Astrocyte (in vitro differentiated cells and primary cell): ENCODE measurements around the gene CRAT. TPM values are rescaled to one million over a fixed set of nuclear protein-coding genes. Genes with fewer than 3 reads are reported as not detected.

Experiments used
- DNase-seq: peaks from one replicate; pipeline ENCODE4 v3.0.0-alpha.2; 2010; ENCODE audit warnings: low read depth
- FAIRE-seq: peaks from 2 replicates; lab custom pipeline; 2011; peaks lifted over from hg19 to GRCh38; lab: Jason Lieb, UNC
- H2AFZ ChIP-seq: 2 replicates; pipeline ENCODE4 v1.6.0; 2012; ENCODE audit warnings: low read depth, low read length, inconsistent platforms
- H3K27ac ChIP-seq: 2 replicates; pipeline ENCODE4 v1.5.1; 2011; ENCODE audit warnings: low read depth, low read length, inconsistent platforms
- H3K27me3 ChIP-seq: 2 replicates; pipeline ENCODE4 v1.6.0; 2011; ENCODE audit warnings: low read length, inconsistent platforms; ENCODE audit not compliant: insufficient read depth
- H3K36me3 ChIP-seq: 2 replicates; pipeline ENCODE4 v1.5.1; 2011; ENCODE audit warnings: low read length, inconsistent platforms; ENCODE audit not compliant: insufficient read depth
- H3K4me1 ChIP-seq: 2 replicates; pipeline ENCODE4 v1.5.1; 2011; ENCODE audit warnings: low read length, inconsistent platforms; ENCODE audit not compliant: insufficient read depth
- H3K4me2 ChIP-seq: 2 replicates; pipeline ENCODE4 v1.6.0; 2012; ENCODE audit warnings: low read length, inconsistent platforms
- H3K4me3 ChIP-seq: 2 replicates; pipeline ENCODE4 v1.5.1; 2011; ENCODE audit warnings: low read depth, mild to moderate bottlenecking, low read length, inconsistent platforms; ENCODE audit not compliant: insufficient read depth
- H3K79me2 ChIP-seq: 2 replicates; pipeline ENCODE4 v1.6.0; 2012; ENCODE audit warnings: mild to moderate bottlenecking, low read length, inconsistent platforms; ENCODE audit not compliant: insufficient read depth
- H3K9ac ChIP-seq: 2 replicates; pipeline ENCODE4 v1.6.0; 2012; ENCODE audit warnings: mild to moderate bottlenecking, low read length, inconsistent platforms
- H3K9me3 ChIP-seq: 2 replicates; pipeline ENCODE4 v1.5.1; 2012; ENCODE audit warnings: low read depth, mild to moderate bottlenecking, low read length, inconsistent platforms; ENCODE audit not compliant: insufficient read depth
- H4K20me1 ChIP-seq: 2 replicates; pipeline ENCODE4 v1.6.0; 2012; ENCODE audit warnings: low read length, inconsistent platforms; ENCODE audit not compliant: insufficient read depth
- H3K27ac Mint-ChIP-seq: one replicate; pipeline ENCODE4 v1.8.0; 2021; ENCODE audit warnings: mild to moderate bottlenecking, mixed read lengths; ENCODE audit not compliant: unreplicated experiment
- H3K27me3 Mint-ChIP-seq: one replicate; pipeline ENCODE4 v1.8.0; 2021; ENCODE audit warnings: low read depth, mixed read lengths; ENCODE audit not compliant: unreplicated experiment
- H3K36me3 Mint-ChIP-seq: one replicate; pipeline ENCODE4 v1.8.0; 2021; ENCODE audit warnings: low read depth, mixed read lengths; ENCODE audit not compliant: unreplicated experiment
- H3K4me1 Mint-ChIP-seq: one replicate; pipeline ENCODE4 v1.8.0; 2021; ENCODE audit warnings: low read depth, mixed read lengths; ENCODE audit not compliant: unreplicated experiment
- H3K4me3 Mint-ChIP-seq: one replicate; pipeline ENCODE4 v1.8.0; 2021; ENCODE audit warnings: mild to moderate bottlenecking, moderate library complexity, mixed read lengths; ENCODE audit not compliant: unreplicated experiment
- H3K9me3 Mint-ChIP-seq: one replicate; pipeline ENCODE4 v1.8.0; 2021; ENCODE audit warnings: mild to moderate bottlenecking, mixed read lengths; ENCODE audit not compliant: unreplicated experiment
- EZH2 ChIP-seq: IDR thresholded peaks from 2 replicates; pipeline ENCODE4 v1.6.1; 2012; ENCODE audit warnings: mild to moderate bottlenecking, low read length, inconsistent platforms; ENCODE audit not compliant: insufficient read depth
- total RNA-seq: library from RNA; stranded (reverse); gene quantifications from 2 replicates; pipeline ENCODE4 v1.2.1, GENCODE V29; 2021
- TF ChIP-seq, protein P1 (sequence below): IDR thresholded peaks from 2 replicates; pipeline ENCODE4 v1.5.1; 2011; ENCODE audit warnings: low read depth, mild to moderate bottlenecking, inconsistent platforms, low read length, moderate library complexity; ENCODE audit not compliant: insufficient read depth

Gene CRAT
- total RNA-seq, 1 donor from 2014 or later = 21.2 TPM

GRCh38 chr9:129063061-129063460, 47.5 kb downstream of the CRAT start:
- FAIRE-seq (no peak), DNase-seq (no peak)
- no peaks in the 10 kb centered on the region for H3K4me1 Mint-ChIP-seq
- Histone ChIP-seq H3K36me3 (peaks cover 5% of the 10 kb centered on the region), H3K4me3 (no peak overlapping the region), H3K9me3 (no peaks in the 10 kb centered on the region), H3K79me2 (no peaks in the 10 kb centered on the region), H3K27me3 (no peaks in the 10 kb centered on the region), H3K4me1 (peaks cover 12% of the 10 kb centered on the region), H3K4me2 (no peak overlapping the region), H4K20me1 (no peaks in the 10 kb centered on the region), H2AFZ (no peak overlapping the region), H3K27ac (no peak overlapping the region), H3K9ac (no peak overlapping the region)
- H3K9me3 Mint-ChIP-seq = no peaks in the 10 kb centered on the region
- no peak overlapping the region for H3K27ac Mint-ChIP-seq
- TF ChIP-seq, protein P1, sequence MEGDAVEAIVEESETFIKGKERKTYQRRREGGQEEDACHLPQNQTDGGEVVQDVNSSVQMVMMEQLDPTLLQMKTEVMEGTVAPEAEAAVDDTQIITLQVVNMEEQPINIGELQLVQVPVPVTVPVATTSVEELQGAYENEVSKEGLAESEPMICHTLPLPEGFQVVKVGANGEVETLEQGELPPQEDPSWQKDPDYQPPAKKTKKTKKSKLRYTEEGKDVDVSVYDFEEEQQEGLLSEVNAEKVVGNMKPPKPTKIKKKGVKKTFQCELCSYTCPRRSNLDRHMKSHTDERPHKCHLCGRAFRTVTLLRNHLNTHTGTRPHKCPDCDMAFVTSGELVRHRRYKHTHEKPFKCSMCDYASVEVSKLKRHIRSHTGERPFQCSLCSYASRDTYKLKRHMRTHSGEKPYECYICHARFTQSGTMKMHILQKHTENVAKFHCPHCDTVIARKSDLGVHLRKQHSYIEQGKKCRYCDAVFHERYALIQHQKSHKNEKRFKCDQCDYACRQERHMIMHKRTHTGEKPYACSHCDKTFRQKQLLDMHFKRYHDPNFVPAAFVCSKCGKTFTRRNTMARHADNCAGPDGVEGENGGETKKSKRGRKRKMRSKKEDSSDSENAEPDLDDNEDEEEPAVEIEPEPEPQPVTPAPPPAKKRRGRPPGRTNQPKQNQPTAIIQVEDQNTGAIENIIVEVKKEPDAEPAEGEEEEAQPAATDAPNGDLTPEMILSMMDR = no peak
- no peak for TF ChIP-seq EZH2
- peaks cover 22% of the 10 kb centered on the region for H3K36me3 Mint-ChIP-seq
- H3K27me3 Mint-ChIP-seq = no peaks in the 10 kb centered on the region
- no peak overlapping the region for H3K4me3 Mint-ChIP-seq

DNA sequence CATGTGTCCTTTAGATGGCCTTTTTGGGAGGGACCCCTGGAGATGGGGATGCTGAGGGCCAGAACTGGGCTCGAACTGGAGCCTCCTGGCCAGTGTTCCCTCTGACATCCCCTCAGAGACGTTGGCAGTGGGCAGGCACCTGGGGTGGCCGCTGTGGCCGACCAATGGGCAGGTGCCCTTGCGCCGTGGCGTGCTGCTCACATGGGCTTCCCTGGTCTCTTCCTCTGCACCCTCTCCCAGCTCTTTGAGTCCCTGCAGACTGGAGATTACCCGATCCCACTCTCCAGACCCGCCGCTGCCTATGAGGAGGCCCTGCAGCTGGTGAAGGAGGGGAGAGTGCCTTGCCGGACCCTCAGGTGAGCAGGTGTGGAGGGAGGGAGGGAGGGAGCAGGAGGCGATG, 49.6 kb downstream of the CRAT start:
- H3K4me3 ChIP-seq = no peak overlapping the region
- Mint-ChIP-seq H3K4me3 (no peak overlapping the region), H3K27me3 (no peaks in the 10 kb centered on the region), H3K36me3 (peaks cover 18% of the 10 kb centered on the region), H3K27ac (no peak overlapping the region), H3K4me1 (no peaks in the 10 kb centered on the region), H3K9me3 (no peaks in the 10 kb centered on the region)
- H4K20me1 ChIP-seq = no peaks in the 10 kb centered on the region
- DNase-seq = no peak
- FAIRE-seq = no peak
- no peak overlapping the region for H3K4me2 ChIP-seq
- peaks cover 5% of the 10 kb centered on the region for H3K36me3 ChIP-seq
- no peaks in the 10 kb centered on the region for H3K27me3 ChIP-seq
- no peaks in the 10 kb centered on the region for H3K79me2 ChIP-seq
- no peak overlapping the region for H2AFZ ChIP-seq
- H3K9me3 ChIP-seq = no peaks in the 10 kb centered on the region
- no peak overlapping the region for H3K27ac ChIP-seq
- TF ChIP-seq, protein P1 = no peak
- TF ChIP-seq EZH2 = no peak
- H3K9ac ChIP-seq = no peak overlapping the region
- peaks cover 12% of the 10 kb centered on the region for H3K4me1 ChIP-seq
